22Rv1 (cell line): ENCODE data around the gene ARHGEF9.

Experiments used
- H3K27ac ChIP-seq: fragments of 450-650 bp; 2 replicates; pipeline ENCODE4 v1.5.1; 2017
- ZFX ChIP-seq: fragments of 450-650 bp; IDR thresholded peaks from 2 replicates; pipeline ENCODE4 v1.6.1; 2017; ENCODE audit warnings: antibody characterized with exemption, borderline replicate concordance
- TF ChIP-seq, protein P1 (sequence below): fragments of 450-650 bp; IDR thresholded peaks from 2 replicates; pipeline ENCODE4 v1.5.1; 2017; ENCODE audit warnings: mild to moderate bottlenecking

Gene ARHGEF9

GRCh38 chrX:63635750-63636149 lies 149.3 kb downstream of the ARHGEF9 start:
- H3K27ac ChIP-seq: no peak overlapping the region
- TF ChIP-seq, protein P1, sequence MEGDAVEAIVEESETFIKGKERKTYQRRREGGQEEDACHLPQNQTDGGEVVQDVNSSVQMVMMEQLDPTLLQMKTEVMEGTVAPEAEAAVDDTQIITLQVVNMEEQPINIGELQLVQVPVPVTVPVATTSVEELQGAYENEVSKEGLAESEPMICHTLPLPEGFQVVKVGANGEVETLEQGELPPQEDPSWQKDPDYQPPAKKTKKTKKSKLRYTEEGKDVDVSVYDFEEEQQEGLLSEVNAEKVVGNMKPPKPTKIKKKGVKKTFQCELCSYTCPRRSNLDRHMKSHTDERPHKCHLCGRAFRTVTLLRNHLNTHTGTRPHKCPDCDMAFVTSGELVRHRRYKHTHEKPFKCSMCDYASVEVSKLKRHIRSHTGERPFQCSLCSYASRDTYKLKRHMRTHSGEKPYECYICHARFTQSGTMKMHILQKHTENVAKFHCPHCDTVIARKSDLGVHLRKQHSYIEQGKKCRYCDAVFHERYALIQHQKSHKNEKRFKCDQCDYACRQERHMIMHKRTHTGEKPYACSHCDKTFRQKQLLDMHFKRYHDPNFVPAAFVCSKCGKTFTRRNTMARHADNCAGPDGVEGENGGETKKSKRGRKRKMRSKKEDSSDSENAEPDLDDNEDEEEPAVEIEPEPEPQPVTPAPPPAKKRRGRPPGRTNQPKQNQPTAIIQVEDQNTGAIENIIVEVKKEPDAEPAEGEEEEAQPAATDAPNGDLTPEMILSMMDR: no peak
- no peak for TF ChIP-seq ZFX

GRCh38 chrX:63613531-63614028 lies 171.4 kb downstream of the ARHGEF9 start:
- TF ChIP-seq ZFX: no peak
- TF ChIP-seq, protein P1: no peak

GRCh38 chrX:63585936-63586335 lies 199.1 kb downstream of the ARHGEF9 start:
- H3K27ac ChIP-seq: no peak overlapping the region
- TF ChIP-seq, protein P1: no peak
- TF ChIP-seq ZFX: no peak

More at GRCh38 chrX:63613531-63614028, 171.4 kb downstream of the ARHGEF9 start:
- H3K27ac ChIP-seq: no peak overlapping the region
